GM12878 (cell line): ENCODE measurements around the gene MINAR2. TPM values are rescaled to one million over a fixed set of nuclear protein-coding genes. Genes with fewer than 3 reads are reported as not detected.

Source experiments
- ATAC-seq: fragments of 200-7000 bp; cut with Tn5 transposase; 3 replicates; pipeline ENCODE4 v1.9.1; 2020; ENCODE audit warnings: mild to moderate bottlenecking, moderate library complexity
- BruUV-seq: library from RNA; stranded (reverse); fragments of 400-500 nt; replicated peaks from 2 replicates; lab custom pipeline; 2021; lab: Mats Ljungman, UMichigan
- CTCF ChIA-PET: fragments of 300-600 bp; sonication (Branson Sonifier 250); formaldehyde crosslinking; extraction: SDS; loops from one replicate; lab custom pipeline; 2021; ENCODE audit warnings: inconsistent platforms; lab: Yijun Ruan, JAX
- POLR2A ChIA-PET: fragments of 350-600 bp; formaldehyde crosslinking; extraction: SDS; loops from one replicate; lab custom pipeline; 2021; ENCODE audit warnings: inconsistent platforms; lab: Charles Lee
- RAD21 ChIA-PET: fragments of 300-600 bp; sonication (Branson Sonifier 250); formaldehyde crosslinking; loops from one replicate; lab custom pipeline; 2023; ENCODE audit warnings: antibody characterized with exemption; ENCODE audit not compliant: unreplicated experiment; lab: Charles Lee
- SMC1A ChIA-PET: fragments of 300-600 bp; sonication (Branson Sonifier 250); formaldehyde crosslinking; loops from one replicate; lab custom pipeline; 2023; ENCODE audit not compliant: unreplicated experiment, uncharacterized antibody; lab: Charles Lee
- DNase-seq: peaks from one replicate; pipeline ENCODE4 v3.0.0-alpha.2; 2011; ENCODE audit warnings: low read depth, low spot score
- FAIRE-seq: peaks from 3 replicates; lab custom pipeline; 2011; peaks lifted over from hg19 to GRCh38; lab: Jason Lieb, UNC
- H2AFZ ChIP-seq: 2 replicates; pipeline ENCODE4 v1.6.0; 2011; ENCODE audit warnings: low read depth, low read length, control low read depth; ENCODE audit not compliant: control insufficient read depth
- H3K27ac ChIP-seq: 2 replicates; pipeline ENCODE4 v1.5.1; 2011; ENCODE audit warnings: control low read depth; ENCODE audit not compliant: control insufficient read depth, insufficient read depth
- H3K27me3 ChIP-seq, 2 experiments: replicated peaks in 1 of 2; 2 replicates each; pipeline versions ENCODE4 v1.6.0 to v1.6.1; 2011; ENCODE audit warnings: low read length in 1 of 2; ENCODE audit not compliant: control insufficient read depth in 2 of 2, insufficient read depth in 2 of 2
- H3K36me3 ChIP-seq, 2 experiments: 2 replicates each; pipeline ENCODE4 v1.5.1; 2011; ENCODE audit warnings: low read length in 1 of 2; ENCODE audit not compliant: control insufficient read depth in 2 of 2, insufficient read depth in 2 of 2
- H3K4me1 ChIP-seq: 2 replicates; pipeline ENCODE4 v1.6.1; 2011; ENCODE audit warnings: mild to moderate bottlenecking, low read length, moderate library complexity, mixed read lengths; ENCODE audit not compliant: control insufficient read depth, insufficient read depth
- H3K4me2 ChIP-seq: 2 replicates; pipeline ENCODE4 v1.6.0; 2011; ENCODE audit warnings: control low read depth; ENCODE audit not compliant: control insufficient read depth, insufficient read depth
- H3K4me3 ChIP-seq: fragments of 200-600 bp; sonication (generic); 2 replicates; pipeline ENCODE4 v1.5.1; 2016
- H3K79me2 ChIP-seq: 2 replicates; pipeline ENCODE4 v1.6.0; 2011; ENCODE audit warnings: low read length; ENCODE audit not compliant: control insufficient read depth, insufficient read depth
- H3K9ac ChIP-seq: 2 replicates; pipeline ENCODE4 v1.8.0; 2011; ENCODE audit warnings: low read length, control low read depth, mixed read lengths; ENCODE audit not compliant: control insufficient read depth, insufficient read depth
- H3K9me3 ChIP-seq: replicated peaks from 3 replicates; pipeline ENCODE4 v1.5.1; 2011; ENCODE audit warnings: mild to moderate bottlenecking, low read length; ENCODE audit not compliant: control insufficient read depth, insufficient read depth
- H4K20me1 ChIP-seq: 2 replicates; pipeline ENCODE4 v1.6.0; 2011; ENCODE audit not compliant: control insufficient read depth, insufficient read depth
- BRCA1 ChIP-seq: IDR thresholded peaks from 2 replicates; pipeline ENCODE4 v1.6.1; 2011; ENCODE audit warnings: low read depth, low read length, improper control_type of control experiment
- CHD4 ChIP-seq: fragments of 200-600 bp; sonication (generic); IDR thresholded peaks from 2 replicates; pipeline ENCODE4 v1.6.1; 2016; ENCODE audit warnings: mild to moderate bottlenecking
- E2F8 ChIP-seq: fragments of 450-650 bp; IDR thresholded peaks from 2 replicates; pipeline ENCODE4 v1.6.1; 2018; ENCODE audit warnings: mild to moderate bottlenecking, low read depth, moderate library complexity; ENCODE audit not compliant: partially characterized antibody
- E4F1 ChIP-seq: fragments of 450-650 bp; IDR thresholded peaks from 2 replicates; pipeline ENCODE4 v1.6.1; 2018; ENCODE audit warnings: borderline replicate concordance, mild to moderate bottlenecking; ENCODE audit not compliant: partially characterized antibody
- EZH2 ChIP-seq: IDR thresholded peaks from 2 replicates; pipeline ENCODE4 v1.6.1; 2012; ENCODE audit warnings: low read depth, mild to moderate bottlenecking, control low read depth, inconsistent platforms, low read length, borderline replicate concordance; ENCODE audit not compliant: control insufficient read depth
- GABPA ChIP-seq: IDR thresholded peaks from 2 replicates; pipeline ENCODE4 v1.6.1; 2014; ENCODE audit warnings: antibody characterized with exemption, low read depth, mild to moderate bottlenecking, inconsistent platforms
- MEF2B ChIP-seq: fragments of 450-650 bp; IDR thresholded peaks from 2 replicates; pipeline ENCODE4 v1.6.1; 2018; ENCODE audit warnings: mild to moderate bottlenecking, moderate library complexity; ENCODE audit not compliant: partially characterized antibody, poor library complexity, severe bottlenecking
- NFYB ChIP-seq: IDR thresholded peaks from 2 replicates; pipeline ENCODE4 v1.6.1; 2011; ENCODE audit warnings: low read depth, mild to moderate bottlenecking, low read length, improper control_type of control experiment, moderate library complexity; ENCODE audit not compliant: insufficient read depth
- NR2C1 ChIP-seq: fragments of 450-650 bp; IDR thresholded peaks from 2 replicates; pipeline ENCODE4 v1.6.1; 2017; ENCODE audit warnings: antibody characterized with exemption, mild to moderate bottlenecking, moderate library complexity
- SIN3A ChIP-seq: IDR thresholded peaks from 2 replicates; pipeline ENCODE4 v1.6.1; 2012; ENCODE audit warnings: low read depth, low read length, improper control_type of control experiment
- ZNF24 ChIP-seq: fragments of 450-650 bp; IDR thresholded peaks from 2 replicates; pipeline ENCODE4 v1.6.1; 2017; ENCODE audit warnings: antibody characterized with exemption, mild to moderate bottlenecking
- ZNF622 ChIP-seq: fragments of 450-650 bp; IDR thresholded peaks from 2 replicates; pipeline ENCODE4 v1.6.1; 2017; ENCODE audit warnings: mild to moderate bottlenecking, inconsistent platforms
- ZNF687 ChIP-seq: fragments of 450-650 bp; IDR thresholded peaks from 2 replicates; pipeline ENCODE4 v1.6.1; 2017; ENCODE audit warnings: mild to moderate bottlenecking, moderate library complexity
- ZSCAN29 ChIP-seq: fragments of 450-650 bp; IDR thresholded peaks from 2 replicates; pipeline ENCODE4 v1.6.1; 2017; ENCODE audit warnings: mild to moderate bottlenecking, moderate library complexity
- WGBS: methylation state at CpG from one replicate; pipeline ENCODE4 v1.1.6; 2016; ENCODE audit warnings: low lambda C conversion rate; ENCODE audit not compliant: insufficient replicate concordance, insufficient coverage; ENCODE audit errors: missing lambda C conversion rate; 5-methylcytosine and 5-hydroxymethylcytosine counted together
- in situ Hi-C: fragments of 300-500 bp; cut with MboI; formaldehyde crosslinking; loops from 9 replicates; pipeline ENCODE4 v1.14.3; 2018; ENCODE audit warnings: mixed read lengths
- intact Hi-C: fragments of 100-400 bp; cut with micrococcal nuclease; formaldehyde crosslinking; loops from one replicate; pipeline ENCODE4 v1.14.2; 2022; ENCODE audit not compliant: unreplicated experiment
- polyA plus RNA-seq, 11 experiments: library from polyadenylated mRNA; depleted of rRNA in 4 of 11; unstranded in 6 of 11; stranded (reverse) in 5 of 11; fragments of >200 nt; fragmentation: Nextera tagmentation in 4 of 11; fragmentation: Illumina TruSeq in 1 of 11; extraction: Ambion mirVana in 4 of 11; extraction: Trizol in 1 of 11; gene quantifications; 1 replicate in 1 of 11; 2 replicates in 10 of 11; pipeline versions ENCODE4 v1.2.1 to v1.2.3, GENCODE V29; 2011 to 2016; ENCODE audit warnings: inconsistent platforms in 2 of 11, missing spikeins in 2 of 11, low read depth in 1 of 11
- total RNA-seq, 4 experiments: library from RNA; depleted of rRNA in 3 of 4; stranded (reverse); fragments of >200 nt in 3 of 4; fragmentation: Illumina TruSeq in 1 of 4; extraction: Trizol in 1 of 4; gene quantifications; 2 replicates each; pipeline versions ENCODE4 v1.2.1 to v1.2.3, GENCODE V29; 2013 to 2021

Gene MINAR2
- total and polyA plus RNA-seq, 10 of the 15 experiments (the other 5 are each of a cell fraction or from before 2014, with no cell fraction given), result 0.03 to 0.07 TPM; not detected in 8

- ChIA-PET RAD21 (interaction anchor here (0.7 kb wide), 1 partner anchor 36 kb away, joined by 3 read pairs; no protein-coding TSS in a partner anchor), CTCF (no interaction called here), SMC1A (no interaction called here), POLR2A (no interaction called here)
- Histone ChIP-seq H3K79me2 (no peaks in the 10 kb centered on the region), H3K4me1 (no peaks in the 10 kb centered on the region), H3K4me3 (no peak overlapping the region), H3K9ac (no peak overlapping the region), H4K20me1 (no peaks in the 10 kb centered on the region), H3K27me3 (no peaks in the 10 kb centered on the region), H3K9me3 (no peaks in the 10 kb centered on the region), H3K4me2 (0 out of 2 replicates have a peak overlapping the region, but pooled peaks have one; percentile 24), H3K36me3 (no peaks in the 10 kb centered on the region), H3K27ac (no peak overlapping the region), H2AFZ (no peak overlapping the region; the same call in 1 of the 2 replicates)
- WGBS, result 10% methylated on average over 3 of the region's 3 CpGs
- intact Hi-C loops, result no loop called here
- in situ Hi-C loops, result no loop called here
- BruUV-seq, result no TSS peak
- ATAC-seq, result no peak
- no peak for FAIRE-seq
- DNase-seq, result no peak
- TF ChIP-seq E4F1 (no peak), EZH2 (no peak), ZNF622 (no peak), CHD4 (no peak), ZNF24 (no peak), GABPA (no peak), MEF2B (no peak), NR2C1 (no peak), ZNF687 (no peak), ZSCAN29 (no peak), BRCA1 (no peak), SIN3A (no peak), E2F8 (no peak), NFYB (no peak)
These were observed 59.4 kb downstream of the MINAR2 start for GRCh38 chr5:129807162-129807814.
